ENCODE measurements around the gene ATP5F1D.

ATP5F1D gene

DNA sequence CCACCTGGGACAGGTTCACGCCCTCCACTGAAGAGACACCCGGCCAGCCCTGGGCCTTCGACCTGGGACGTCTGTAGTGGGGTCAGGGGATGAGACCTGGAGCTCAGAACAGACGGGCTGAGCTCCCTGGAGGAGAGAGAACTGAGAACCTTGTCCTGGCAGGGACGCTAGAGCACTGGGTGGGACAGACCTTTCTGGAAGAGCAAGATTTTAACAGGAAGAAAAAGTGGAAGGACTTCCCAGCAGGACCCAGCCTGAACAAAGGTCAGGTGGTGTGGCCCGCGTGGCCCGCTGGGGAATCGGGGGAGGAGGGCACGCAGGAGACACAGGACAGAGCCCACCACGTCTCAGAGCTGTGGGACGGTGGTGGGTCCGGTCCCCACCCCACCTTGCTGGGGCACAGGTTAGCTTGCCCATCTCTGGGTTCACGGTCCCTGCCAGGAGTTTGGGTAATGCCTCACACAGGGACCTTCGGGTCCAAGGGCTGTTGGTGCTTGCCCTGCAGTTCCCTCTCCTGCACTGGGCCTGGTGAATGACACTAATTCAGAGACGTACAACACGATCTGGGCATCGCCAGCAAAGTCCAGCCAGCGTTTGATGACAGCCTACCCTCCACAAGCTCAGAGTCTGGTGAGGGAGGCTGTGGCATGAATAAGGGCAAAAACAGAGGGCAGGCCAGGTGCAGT is 42.9 kb downstream of the ATP5F1D start:
- DNase-seq = no peak

DNA sequence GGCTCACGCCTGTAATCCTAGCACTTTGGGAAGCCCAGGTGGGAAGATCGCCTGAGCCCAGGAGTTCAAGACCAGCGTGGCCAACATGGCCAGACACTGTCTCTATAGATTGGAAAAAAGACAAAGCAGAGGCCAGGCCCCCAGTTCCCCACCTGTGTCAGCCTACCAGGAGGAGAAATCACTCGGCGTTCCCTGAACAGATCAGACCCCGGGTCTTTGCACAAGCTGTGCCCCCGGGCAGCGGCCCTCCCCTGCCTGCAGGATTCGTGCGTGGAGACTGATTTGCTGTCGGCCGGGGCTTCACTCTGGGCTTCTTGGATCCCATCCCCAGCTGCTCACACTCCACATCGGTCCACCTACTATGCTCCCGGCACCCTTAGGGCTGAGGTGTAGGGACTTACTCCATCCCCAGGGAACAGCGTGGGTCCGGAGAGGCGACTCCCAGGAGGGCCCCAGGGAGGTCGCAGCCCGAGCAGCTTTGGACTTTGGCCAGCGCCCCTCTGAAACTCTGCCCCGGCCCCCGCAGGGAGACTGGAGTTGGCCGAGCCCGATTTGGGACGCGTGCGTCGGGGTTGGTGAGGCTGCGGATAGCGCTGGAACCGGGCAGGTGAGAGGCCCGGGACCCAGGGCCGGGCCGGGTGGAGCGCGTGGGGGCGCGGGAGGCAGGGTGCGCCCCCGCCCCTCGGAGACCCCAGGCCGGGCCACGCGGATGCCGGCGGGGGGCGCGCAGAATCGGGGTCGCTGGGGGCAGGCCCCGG is 43.6 kb downstream of the ATP5F1D start:
- DNase-seq = no peak

DNA sequence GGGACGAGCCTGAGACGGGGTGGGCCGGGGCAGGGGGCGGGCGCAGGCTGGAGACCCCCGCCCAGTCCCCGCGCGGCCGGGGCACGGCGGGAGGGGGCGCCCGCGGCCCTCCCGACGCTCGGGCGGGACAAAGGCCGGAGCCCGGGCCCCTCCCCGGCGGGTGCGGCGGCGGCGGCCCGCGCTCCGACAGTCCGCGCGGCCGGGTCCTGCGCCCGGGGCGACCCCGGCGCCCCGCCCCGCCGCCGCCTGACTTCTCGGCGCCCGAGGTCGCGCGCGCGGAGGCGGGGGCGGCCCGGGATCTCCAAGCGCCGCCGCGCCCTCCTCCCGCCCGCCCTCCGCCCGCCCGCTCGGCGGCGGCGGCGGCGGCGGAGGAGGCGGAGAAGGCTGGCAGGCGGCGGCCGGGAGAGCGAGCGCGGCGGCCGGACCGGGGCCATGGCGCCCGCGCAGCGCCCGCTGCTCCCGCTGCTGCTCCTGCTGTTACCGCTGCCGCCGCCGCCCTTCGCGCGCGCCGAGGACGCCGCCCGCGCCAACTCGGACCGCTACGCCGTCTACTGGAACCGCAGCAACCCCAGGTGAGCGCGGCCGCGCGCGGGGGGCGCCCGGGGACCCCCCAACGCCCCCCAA is 44.3 kb downstream of the ATP5F1D start, which contains the start of gene EFNA2:
Gene EFNA2, plus strand, starts transcription at position 137 of the 624 bp plus-strand sequence. Its CDS starts 296 bp downstream, at position 433.
- no peak for DNase-seq

DNA sequence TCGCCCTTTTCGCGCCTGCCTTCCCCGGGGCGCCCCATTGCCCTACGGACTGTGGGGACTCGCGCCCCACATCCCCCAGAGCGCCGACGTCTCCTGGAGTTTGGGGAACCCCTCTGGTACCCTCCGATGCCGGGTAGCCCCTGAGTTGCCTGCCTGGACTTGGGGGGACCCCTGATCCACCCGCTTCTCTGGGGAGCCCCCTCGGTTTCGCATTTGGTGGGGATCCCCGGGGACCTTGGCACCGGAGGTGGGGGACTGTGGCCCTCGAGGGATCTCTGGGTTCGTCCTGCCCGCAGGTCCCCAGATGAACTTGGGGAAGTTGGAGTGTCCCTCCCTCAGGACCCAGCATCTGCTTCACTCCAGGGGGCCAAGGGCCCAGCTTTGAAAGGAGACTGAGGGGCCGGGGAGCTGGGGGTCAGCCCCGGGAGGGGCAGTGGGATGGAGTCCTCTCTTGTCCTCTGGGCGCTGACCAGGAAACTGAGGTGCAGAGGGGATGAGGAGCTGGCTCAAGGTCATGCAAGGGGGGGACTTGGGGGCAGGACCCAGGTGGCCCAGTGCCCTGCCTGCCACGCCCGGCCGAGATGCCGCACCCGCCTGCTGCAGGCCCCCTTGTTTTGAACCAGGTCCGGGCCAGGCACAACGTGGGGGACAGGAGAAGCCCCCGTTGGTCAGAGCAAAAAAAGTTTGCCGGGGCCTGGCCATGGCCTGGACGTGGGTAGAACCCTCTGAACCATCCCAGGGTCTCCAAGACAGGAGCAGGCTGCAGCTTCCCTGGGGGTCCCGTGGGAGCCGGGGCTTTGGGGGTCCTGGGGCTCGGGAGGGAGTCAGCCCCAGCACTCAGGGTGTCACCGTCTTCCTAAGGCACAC is 45.2 kb downstream of the ATP5F1D start:
- no peak for DNase-seq

DNA sequence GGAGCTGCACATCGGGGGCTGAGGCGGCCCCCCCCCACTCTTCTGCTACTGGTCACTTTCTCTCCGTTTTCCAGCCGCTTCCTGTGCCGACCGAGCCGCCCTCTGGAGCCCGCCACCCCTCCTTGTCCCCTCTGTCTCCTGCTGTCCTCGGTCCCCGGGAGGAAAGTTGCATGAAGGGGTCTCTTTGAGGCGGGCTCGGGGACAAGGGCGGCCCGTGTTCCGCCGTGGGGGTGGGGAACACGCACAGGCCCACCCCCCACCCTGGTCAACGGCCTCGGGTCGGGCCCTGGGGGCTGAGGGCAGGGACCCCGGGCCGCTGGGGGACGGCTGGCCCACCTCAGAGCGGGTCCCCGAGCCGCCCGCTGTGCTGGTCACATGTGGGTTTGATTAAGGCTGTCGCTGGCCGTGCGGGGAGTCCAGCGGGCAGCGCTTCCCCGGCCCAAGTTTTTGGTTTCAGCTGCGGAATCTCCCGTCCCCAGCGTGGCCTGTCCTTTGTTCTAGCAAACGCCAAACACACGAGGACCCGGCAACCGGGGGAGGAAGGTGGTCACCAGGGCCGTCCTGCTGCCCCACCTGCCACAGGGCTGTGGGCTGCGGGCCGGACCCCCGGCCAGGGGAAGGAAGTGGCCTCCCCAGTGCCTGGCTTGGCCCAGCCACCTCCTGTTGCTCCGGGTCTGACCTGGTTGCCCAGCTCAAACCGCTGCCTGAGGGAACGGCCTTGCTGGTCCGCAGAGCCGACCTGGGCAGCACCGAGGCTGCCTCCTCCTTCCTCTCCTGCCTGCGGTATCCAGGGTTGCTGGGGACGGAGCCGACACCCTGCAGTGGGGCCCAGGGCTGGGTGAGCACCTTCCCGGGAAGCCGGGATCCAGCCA is 46.0 kb downstream of the ATP5F1D start:
- DNase-seq = no peak

DNA sequence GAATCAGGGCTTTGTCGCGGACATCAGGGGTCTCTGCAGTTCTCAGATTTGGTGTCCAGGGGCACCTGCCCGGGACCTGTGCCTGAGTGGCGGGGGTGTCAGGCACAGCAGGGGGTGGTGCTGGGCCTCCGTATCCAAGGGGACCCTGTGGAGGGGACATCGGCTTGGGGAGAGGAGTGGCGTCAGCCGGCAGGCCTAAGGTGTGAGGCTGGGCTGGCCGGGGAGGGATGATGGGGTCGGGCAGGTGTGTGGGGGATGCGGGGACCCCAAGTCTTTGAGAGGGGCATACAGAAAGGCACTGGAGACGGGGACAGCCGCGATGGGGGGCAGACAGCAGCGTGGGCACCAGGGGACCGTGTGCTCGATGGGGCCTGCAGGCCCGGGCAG is 46.7 kb downstream of the ATP5F1D start:
- no peak for DNase-seq

DNA sequence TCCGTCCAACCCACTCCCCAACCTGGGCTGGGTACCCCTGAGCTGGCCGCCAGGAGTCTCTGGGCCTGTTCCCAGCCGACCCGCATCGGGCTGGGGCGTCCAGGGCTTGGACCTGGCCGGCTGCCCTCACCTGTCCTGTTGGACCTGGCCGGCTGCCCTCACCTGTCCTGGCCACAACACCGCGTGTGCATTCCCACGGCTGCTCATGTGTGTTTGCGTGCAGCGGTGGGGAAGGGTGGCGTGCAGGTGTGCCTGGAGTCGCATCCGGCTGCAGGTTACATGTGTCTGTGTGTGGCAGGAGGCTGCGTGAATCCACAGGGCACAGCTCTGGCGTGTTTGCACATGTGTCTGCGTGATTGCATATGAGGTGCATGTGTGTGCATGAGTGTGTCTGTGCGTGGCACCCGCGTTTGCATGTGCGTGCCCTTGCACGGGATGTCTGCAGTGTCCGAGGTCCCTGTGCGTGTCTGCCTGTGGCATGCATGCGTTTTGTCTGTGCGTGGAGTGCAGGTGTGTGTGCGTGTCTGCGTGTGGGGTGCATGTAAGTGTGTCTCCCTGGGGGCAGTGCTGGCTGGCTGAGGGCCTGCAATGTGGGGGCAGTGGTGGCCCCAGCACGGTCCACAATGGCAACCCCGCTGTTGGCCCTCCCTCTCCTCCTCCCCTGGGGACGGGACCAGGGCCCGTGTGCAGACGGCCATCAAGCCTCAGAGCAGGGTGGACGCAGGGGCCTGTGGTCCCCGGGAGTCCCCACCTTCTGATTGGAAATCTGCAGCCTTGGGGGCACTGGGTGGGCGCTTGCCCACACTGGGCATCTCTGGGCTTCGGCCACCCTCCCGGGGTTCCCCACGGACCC is 47.5 kb downstream of the ATP5F1D start:
- DNase-seq = no peak

DNA sequence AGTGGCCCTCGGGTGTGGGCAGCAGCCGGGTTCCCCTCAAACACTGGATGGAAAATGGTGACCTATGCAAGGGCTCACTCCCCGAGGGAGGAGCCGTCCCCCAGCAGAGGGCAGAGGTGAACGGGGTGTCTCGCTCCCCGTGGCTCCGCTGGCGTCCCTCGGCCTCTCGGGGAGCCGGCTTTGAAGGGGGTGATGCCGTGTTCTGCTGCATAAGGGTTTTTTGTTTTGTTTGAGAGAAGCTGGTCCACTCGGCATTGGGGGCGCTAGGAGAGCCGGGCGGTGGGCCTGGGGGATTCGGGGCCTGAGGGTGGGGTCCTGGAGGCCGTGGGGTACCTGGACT is 48.1 kb downstream of the ATP5F1D start:
- DNase-seq = no peak

DNA sequence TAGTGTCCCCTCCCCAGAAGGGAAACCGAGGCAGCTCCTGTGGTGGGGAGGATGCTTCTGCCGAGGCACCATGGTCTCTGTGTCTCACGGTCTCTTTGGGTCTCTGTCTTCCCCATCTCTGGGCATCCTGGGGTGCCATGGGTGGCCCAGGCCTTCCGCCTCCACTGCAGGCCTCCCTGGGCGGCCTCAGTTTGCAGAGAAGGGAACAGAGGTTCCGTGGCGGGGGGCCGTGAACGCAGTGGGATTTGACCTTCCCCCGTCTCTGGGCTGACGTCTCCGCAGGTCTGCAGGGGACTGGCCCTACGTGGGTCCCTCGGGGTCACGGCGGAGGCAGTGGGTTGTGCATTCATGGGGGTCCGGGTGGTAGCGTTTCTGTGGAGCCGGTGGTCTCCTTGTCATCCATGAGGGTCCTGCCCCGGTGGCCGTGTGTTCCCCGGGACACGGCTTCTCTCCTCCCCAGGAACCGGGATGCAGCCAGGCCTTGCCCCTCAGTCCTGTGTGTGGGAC is 48.7 kb downstream of the ATP5F1D start:
- no peak for DNase-seq

DNA sequence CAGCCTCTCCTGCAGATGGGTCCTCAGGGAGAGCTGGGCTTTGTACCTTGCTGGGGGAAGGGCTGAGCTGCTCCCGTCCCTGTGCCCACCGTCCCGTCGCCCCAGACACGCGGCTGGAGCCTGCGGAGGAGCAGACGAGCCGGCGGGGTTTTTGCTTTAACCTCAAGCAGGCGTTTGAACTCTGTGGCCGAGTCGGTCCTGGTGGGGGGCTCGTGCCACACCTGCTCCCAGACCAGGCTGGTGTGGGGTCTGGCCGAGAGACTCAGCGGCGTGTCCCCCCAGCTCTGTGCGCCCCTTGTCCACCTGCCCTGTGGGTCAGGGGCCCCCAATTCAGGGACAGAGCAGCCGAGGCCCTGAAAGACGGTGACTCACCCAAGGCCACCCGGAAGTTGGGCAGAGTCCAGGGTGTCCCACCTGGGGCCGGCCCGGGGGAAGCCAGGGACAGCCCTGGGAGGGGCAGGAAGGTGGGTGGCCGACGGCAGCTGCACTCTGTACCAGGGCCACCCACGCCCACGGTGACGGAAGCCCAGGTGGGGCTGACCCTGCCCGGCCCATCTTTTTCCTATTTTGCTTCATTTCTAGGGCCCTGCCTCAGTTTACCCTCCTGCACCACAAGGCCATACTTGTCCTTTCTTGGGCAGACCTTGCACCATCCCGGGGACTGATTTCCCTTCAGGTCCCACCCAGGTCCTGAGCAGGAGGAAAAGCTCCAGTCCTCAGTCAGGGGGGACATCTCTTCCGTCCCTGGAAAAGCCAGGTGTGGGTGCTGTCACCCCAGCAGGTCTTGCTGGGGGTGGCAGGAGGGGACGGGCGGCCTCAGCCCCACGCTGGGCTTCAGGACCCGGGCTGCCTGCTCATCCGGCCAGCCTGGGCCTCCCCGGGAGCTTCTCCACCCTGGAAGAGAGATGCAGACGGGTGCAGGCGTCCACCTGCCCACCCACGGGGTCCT is 49.4 kb downstream of the ATP5F1D start:
- DNase-seq = no peak

DNA sequence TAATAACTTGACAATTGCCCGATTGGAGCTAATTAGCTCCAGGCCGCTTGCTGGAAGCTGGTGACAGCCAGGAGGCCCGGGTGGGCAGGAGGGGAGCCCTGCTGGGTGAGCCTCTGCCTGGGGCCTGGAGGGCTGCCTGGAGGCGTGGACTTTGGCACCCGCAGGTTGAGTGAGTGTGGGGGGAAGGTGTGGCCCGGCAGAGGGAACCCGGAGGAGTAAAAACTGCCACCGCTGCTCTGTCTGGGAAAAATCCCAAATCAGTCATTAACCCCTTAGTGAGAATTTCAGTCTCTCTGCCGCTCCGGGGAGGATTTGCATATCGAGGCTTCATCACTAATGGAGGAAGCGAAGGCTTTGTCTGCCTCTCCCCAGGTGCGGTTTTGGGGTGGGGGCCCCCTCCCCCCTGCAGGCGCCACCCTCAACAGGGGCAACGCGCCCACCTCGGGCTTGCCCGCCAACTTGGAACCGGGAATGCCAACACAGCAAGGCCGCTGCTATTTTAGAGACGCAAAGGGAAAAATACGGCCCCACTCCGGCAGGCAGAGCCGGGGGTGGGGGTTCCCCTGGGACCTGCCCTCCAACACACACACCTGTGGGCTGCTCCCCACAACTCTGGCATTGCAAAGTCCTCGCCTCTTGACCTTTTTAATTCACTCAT is 50.3 kb downstream of the ATP5F1D start:
- DNase-seq = no peak

DNA sequence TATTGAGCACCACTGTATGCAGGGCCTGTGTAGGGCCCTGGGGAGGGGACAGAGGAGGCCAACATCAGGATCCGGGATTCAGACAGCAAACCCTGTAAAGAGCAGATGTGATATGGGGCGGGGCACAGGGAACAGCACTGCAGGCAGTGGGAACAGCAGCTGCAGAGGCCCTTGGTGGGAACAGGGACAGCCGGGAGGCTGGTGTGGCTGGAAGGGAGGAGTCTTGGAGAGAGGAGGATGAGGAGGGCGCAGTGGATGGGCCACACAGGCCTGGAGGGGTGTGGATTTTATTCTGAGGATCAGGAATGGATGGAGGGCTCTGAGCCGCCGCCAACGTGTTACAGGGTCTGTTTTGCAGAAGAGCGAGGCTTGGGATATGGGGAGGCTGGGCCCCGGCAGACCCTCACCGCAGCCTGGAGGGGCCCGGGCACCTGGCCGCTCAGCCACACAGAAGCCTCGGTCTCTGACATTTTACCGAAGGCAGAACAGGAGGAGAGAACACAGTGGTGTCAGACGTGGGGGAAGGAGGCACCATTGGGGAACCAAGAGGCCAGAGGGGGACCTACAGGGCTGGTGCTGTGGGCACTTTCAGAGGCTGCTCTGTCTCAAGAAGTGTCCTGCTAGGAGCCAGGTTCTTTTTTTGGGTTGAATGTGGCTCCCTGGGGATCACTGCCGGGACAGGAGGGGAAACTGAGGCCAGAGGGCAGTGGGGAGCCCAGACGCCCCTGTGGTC is 51.0 kb downstream of the ATP5F1D start:
- no peak for DNase-seq

DNA sequence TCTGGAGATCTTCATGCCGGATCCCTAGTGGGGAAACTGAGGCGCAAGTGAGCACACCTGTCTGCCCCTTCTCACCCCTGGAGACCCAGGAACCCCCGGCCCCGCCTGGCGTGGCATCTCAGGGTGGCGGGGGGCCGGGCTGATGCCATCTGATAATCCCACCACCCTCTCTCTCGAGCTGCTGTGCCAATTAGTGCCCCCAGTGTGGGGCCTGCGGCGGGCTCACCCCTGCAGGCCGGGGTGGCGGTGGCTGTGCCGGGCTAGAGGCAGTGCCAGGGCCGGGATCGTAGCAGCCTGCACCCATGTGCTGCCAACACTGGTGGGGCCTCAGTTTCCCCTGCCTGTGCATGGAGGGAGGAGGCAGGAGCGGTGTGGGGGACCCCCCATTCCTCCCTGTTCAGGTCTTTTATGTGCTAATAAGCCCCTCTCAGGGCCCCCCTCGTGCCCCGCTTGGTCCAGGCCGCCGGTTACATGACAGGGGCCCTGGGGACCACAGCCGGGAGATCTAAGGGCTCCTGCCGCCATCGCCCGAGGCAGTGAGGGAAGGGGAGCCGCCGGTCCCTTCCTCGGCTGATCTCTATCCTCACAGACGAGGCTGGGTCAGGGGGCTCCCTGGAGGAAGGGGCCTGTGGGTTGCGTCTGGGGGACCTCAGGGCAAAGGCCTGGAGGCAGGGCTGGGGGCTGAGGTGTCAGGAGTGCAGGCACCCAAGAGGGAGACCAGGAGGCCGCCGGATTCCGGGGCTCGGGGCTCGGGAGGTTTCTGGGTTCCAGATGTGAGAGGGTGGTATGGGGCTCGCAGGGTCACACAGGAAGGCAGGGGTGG is 52.4 kb downstream of the ATP5F1D start:
- no peak for DNase-seq

Data from NCI-H187 treated with DMSO at 0.1 percent for 48 hours (cell line).